CD4-positive, CD25-positive, alpha-beta regulatory T cell (primary cell): ENCODE measurements around the gene CFAP221. TPM values are rescaled to one million over a fixed set of nuclear protein-coding genes. Genes with fewer than 3 reads are reported as not detected.

ENCODE experiments used
- ATAC-seq, 2 donors: fragments of 150-1000 bp; cut with Tn5 transposase; one replicate each; pipeline ENCODE4 v1.10.0; 2021; ENCODE audit warnings: low read depth in 2 of 2, moderate number of reproducible peaks in 2 of 2, moderate library complexity in 1 of 2
- DNase-seq, 3 donors: peaks; one replicate each; pipeline versions ENCODE4 v3.0.0 to v3.0.0-alpha.2; 2012 to 2022; ENCODE audit warnings: mixed read lengths in 1 of 3
- H3K27ac ChIP-seq: one replicate; pipeline ENCODE4 v1.7.0; 2013; ENCODE audit warnings: mild to moderate bottlenecking, low read length; ENCODE audit not compliant: insufficient read depth, poor library complexity, severe bottlenecking
- H3K27me3 ChIP-seq: one replicate; pipeline ENCODE4 v1.7.0; 2013; ENCODE audit warnings: low read length; ENCODE audit not compliant: control insufficient read depth, insufficient read depth
- H3K36me3 ChIP-seq: one replicate; pipeline ENCODE4 v1.7.0; 2013; ENCODE audit warnings: mild to moderate bottlenecking, low read length, moderate library complexity; ENCODE audit not compliant: control insufficient read depth, insufficient read depth
- H3K4me1 ChIP-seq: 2 replicates; pipeline ENCODE4 v1.7.0; 2013; ENCODE audit warnings: mild to moderate bottlenecking, low read length; ENCODE audit not compliant: insufficient read depth, control insufficient read depth, poor library complexity, severe bottlenecking
- H3K4me3 ChIP-seq: one replicate; pipeline ENCODE4 v1.7.0; 2013; ENCODE audit warnings: low read depth, mild to moderate bottlenecking, low read length, moderate library complexity
- H3K9me3 ChIP-seq, 2 experiments: 1 replicate in 1 of 2; 2 replicates in 1 of 2; pipeline ENCODE4 v1.7.0; 2013; ENCODE audit warnings: low read length in 2 of 2, mild to moderate bottlenecking in 1 of 2, moderate library complexity in 1 of 2; ENCODE audit not compliant: control insufficient read depth in 2 of 2
- H3K27ac Mint-ChIP-seq, 3 donors: one replicate each; pipeline ENCODE4 v1.8.0; 2020 to 2022; ENCODE audit warnings: mild to moderate bottlenecking in 3 of 3, mixed read lengths in 3 of 3, moderate library complexity in 2 of 3
- H3K27me3 Mint-ChIP-seq: one replicate; pipeline ENCODE4 v1.8.0; 2022; ENCODE audit warnings: mild to moderate bottlenecking, mixed read lengths
- H3K36me3 Mint-ChIP-seq: one replicate; pipeline ENCODE4 v1.8.0; 2020; ENCODE audit warnings: mixed read lengths
- H3K4me1 Mint-ChIP-seq, 4 donors: one replicate each; pipeline ENCODE4 v1.8.0; 2020 to 2022; ENCODE audit warnings: mixed read lengths in 4 of 4, mild to moderate bottlenecking in 1 of 4
- H3K4me3 Mint-ChIP-seq, 4 donors: one replicate each; pipeline ENCODE4 v1.8.0; 2020 to 2022; ENCODE audit warnings: mild to moderate bottlenecking in 4 of 4, mixed read lengths in 4 of 4, moderate library complexity in 3 of 4
- H3K9me3 Mint-ChIP-seq, 7 donors: one replicate each; pipeline ENCODE4 v1.8.0; 2020 to 2022; ENCODE audit warnings: mixed read lengths in 7 of 7, mild to moderate bottlenecking in 3 of 7, moderate library complexity in 2 of 7
- polyA plus RNA-seq, 4 donors: library from polyadenylated mRNA; unstranded; fragments of 300-500 nt; fragmentation: Illumina TruSeq; gene quantifications; one replicate each; pipeline ENCODE4 v1.2.3, GENCODE V29; 2021
- total RNA-seq: library from RNA; stranded (reverse); gene quantifications from one replicate; pipeline ENCODE4 v1.2.3, GENCODE V29; 2022

The CFAP221 gene
- total and polyA plus RNA-seq, 5 donors from 2014 or later: not detected

GRCh38 chr2:119517433-119517832 is 26.8 kb upstream of the CFAP221 start:
- H3K27ac ChIP-seq: no peak overlapping the region
- H3K36me3 Mint-ChIP-seq: no peaks in the 10 kb centered on the region
- no peaks in the 10 kb centered on the region for H3K9me3 ChIP-seq
- no peak overlapping the region for H3K4me3 ChIP-seq
- DNase-seq: peak in 2 of 3 donors; percentile 6 to 51
- H3K36me3 ChIP-seq: no peaks in the 10 kb centered on the region
- H3K4me1 Mint-ChIP-seq: no peaks in the 10 kb centered on the region
- peaks cover 0 to 4% (median 0%) of the 10 kb centered on the region in 7 donors for H3K9me3 Mint-ChIP-seq
- H3K27ac Mint-ChIP-seq: no peak overlapping the region
- no peaks in the 10 kb centered on the region for H3K27me3 ChIP-seq
- no peak for ATAC-seq
- H3K4me3 Mint-ChIP-seq: no peak overlapping the region
- H3K27me3 Mint-ChIP-seq: peaks cover 27% of the 10 kb centered on the region
- no peaks in the 10 kb centered on the region for H3K4me1 ChIP-seq

- no peak overlapping the region for H3K27ac Mint-ChIP-seq
- H3K27me3 Mint-ChIP-seq: peaks cover 33% of the 10 kb centered on the region
These were observed 25.7 kb upstream of the CFAP221 start for GRCh38 chr2:119518401-119519056.

GRCh38 chr2:119519057-119519408 is 25.2 kb upstream of the CFAP221 start:
- Mint-ChIP-seq H3K4me1 (no peaks in the 10 kb centered on the region), H3K36me3 (no peaks in the 10 kb centered on the region), H3K9me3 (peaks cover 0 to 4% (median 0%) of the 10 kb centered on the region in 7 donors), H3K27me3 (peaks cover 37% of the 10 kb centered on the region), H3K4me3 (no peak overlapping the region), H3K27ac (no peak overlapping the region)
- ATAC-seq: no peak
- no peak for DNase-seq
- Histone ChIP-seq H3K36me3 (no peaks in the 10 kb centered on the region), H3K27me3 (no peaks in the 10 kb centered on the region), H3K4me3 (no peak overlapping the region), H3K27ac (no peak overlapping the region), H3K9me3 (no peaks in the 10 kb centered on the region), H3K4me1 (no peaks in the 10 kb centered on the region)

More at GRCh38 chr2:119518401-119519056, 25.7 kb upstream of the CFAP221 start:
- no peak overlapping the region for H3K4me3 ChIP-seq
- H3K27me3 ChIP-seq: no peaks in the 10 kb centered on the region
- no peaks in the 10 kb centered on the region for H3K9me3 ChIP-seq
- ATAC-seq: no peak
- no peak overlapping the region for H3K4me3 Mint-ChIP-seq
- H3K4me1 ChIP-seq: no peaks in the 10 kb centered on the region
- H3K27ac ChIP-seq: no peak overlapping the region
- H3K36me3 Mint-ChIP-seq: no peaks in the 10 kb centered on the region
- H3K9me3 Mint-ChIP-seq: peaks cover 0 to 4% (median 0%) of the 10 kb centered on the region in 7 donors
- DNase-seq: no peak
- H3K36me3 ChIP-seq: no peaks in the 10 kb centered on the region
- H3K4me1 Mint-ChIP-seq: no peaks in the 10 kb centered on the region

- ATAC-seq (no peak), DNase-seq (no peak)
- peak overlapping the region in 1 of 4 donors; percentile 61 for H3K4me3 Mint-ChIP-seq
- Histone ChIP-seq H3K36me3 (no peaks in the 10 kb centered on the region), H3K27me3 (peaks cover 10% of the 10 kb centered on the region), H3K4me3 (no peak overlapping the region), H3K9me3 (no peaks in the 10 kb centered on the region), H3K4me1 (no peaks in the 10 kb centered on the region), H3K27ac (no peak overlapping the region)
- H3K4me1 Mint-ChIP-seq: no peaks in the 10 kb centered on the region
- no peaks in the 10 kb centered on the region for H3K36me3 Mint-ChIP-seq
- peaks cover 46% of the 10 kb centered on the region for H3K27me3 Mint-ChIP-seq
- H3K27ac Mint-ChIP-seq: no peak overlapping the region
- peaks cover 0 to 7% (median 0%) of the 10 kb centered on the region in 7 donors for H3K9me3 Mint-ChIP-seq
These were observed 23.4 kb upstream of the CFAP221 start for GRCh38 chr2:119520696-119521432.

- Mint-ChIP-seq H3K4me1 (no peaks in the 10 kb centered on the region), H3K9me3 (peaks cover 0 to 7% (median 0%) of the 10 kb centered on the region in 7 donors), H3K27ac (no peak overlapping the region), H3K27me3 (peaks cover 40% of the 10 kb centered on the region), H3K36me3 (no peaks in the 10 kb centered on the region), H3K4me3 (peak overlapping the region in 1 of 4 donors; percentile 61)
- Histone ChIP-seq H3K4me1 (no peaks in the 10 kb centered on the region), H3K27me3 (peaks cover 10% of the 10 kb centered on the region), H3K9me3 (no peaks in the 10 kb centered on the region), H3K36me3 (no peaks in the 10 kb centered on the region), H3K4me3 (no peak overlapping the region), H3K27ac (no peak overlapping the region)
- ATAC-seq: no peak
- no peak for DNase-seq
These were observed 22.7 kb upstream of the CFAP221 start for GRCh38 chr2:119521433-119522050.

- no peaks in the 10 kb centered on the region for H3K4me1 Mint-ChIP-seq
- Histone ChIP-seq H3K27ac (no peak overlapping the region), H3K9me3 (no peaks in the 10 kb centered on the region), H3K36me3 (no peaks in the 10 kb centered on the region), H3K27me3 (peaks cover 13% of the 10 kb centered on the region), H3K4me1 (no peaks in the 10 kb centered on the region), H3K4me3 (no peak overlapping the region)
- H3K27me3 Mint-ChIP-seq: peaks cover 36% of the 10 kb centered on the region
- peaks cover 0 to 7% (median 0%) of the 10 kb centered on the region in 7 donors for H3K9me3 Mint-ChIP-seq
- H3K36me3 Mint-ChIP-seq: no peaks in the 10 kb centered on the region
- H3K4me3 Mint-ChIP-seq: no peak overlapping the region
- ATAC-seq (no peak), DNase-seq (no peak)
- H3K27ac Mint-ChIP-seq: no peak overlapping the region
These were observed 21.6 kb upstream of the CFAP221 start for GRCh38 chr2:119522671-119523070.

- ATAC-seq (no peak), DNase-seq (no peak)
- Mint-ChIP-seq H3K36me3 (no peaks in the 10 kb centered on the region), H3K27me3 (peaks cover 29% of the 10 kb centered on the region), H3K4me1 (no peaks in the 10 kb centered on the region), H3K27ac (no peak overlapping the region), H3K9me3 (peaks cover 0 to 4% (median 0%) of the 10 kb centered on the region in 7 donors), H3K4me3 (no peak overlapping the region)
- H3K4me1 ChIP-seq: no peaks in the 10 kb centered on the region
- H3K9me3 ChIP-seq: no peaks in the 10 kb centered on the region
- peaks cover 13% of the 10 kb centered on the region for H3K27me3 ChIP-seq
- no peak overlapping the region for H3K27ac ChIP-seq
- no peaks in the 10 kb centered on the region for H3K36me3 ChIP-seq
- H3K4me3 ChIP-seq: no peak overlapping the region
These were observed 20.8 kb upstream of the CFAP221 start for GRCh38 chr2:119523383-119523951.
